Ovary (tissue), 3 donors: ENCODE results near the gene ZNF17.

Experiments
- POLR2A ChIP-seq: fragments of 450-650 bp; IDR thresholded peaks from one replicate; pipeline ENCODE4 v1.6.1; 2017; ENCODE audit warnings: antibody characterized with exemption, mild to moderate bottlenecking, moderate library complexity
- TF ChIP-seq, protein P1 (sequence below), 3 donors: fragments of 450-650 bp in 2 of 3; fragments of 200-600 bp in 1 of 3; IDR thresholded peaks; one replicate each; pipeline versions ENCODE4 v1.5.1 to v1.8.0; 2016 to 2022; ENCODE audit warnings: antibody characterized with exemption in 3 of 3, mild to moderate bottlenecking in 1 of 3
- donor health status: DM: no; HTN: no; CAD: no.

DNA sequence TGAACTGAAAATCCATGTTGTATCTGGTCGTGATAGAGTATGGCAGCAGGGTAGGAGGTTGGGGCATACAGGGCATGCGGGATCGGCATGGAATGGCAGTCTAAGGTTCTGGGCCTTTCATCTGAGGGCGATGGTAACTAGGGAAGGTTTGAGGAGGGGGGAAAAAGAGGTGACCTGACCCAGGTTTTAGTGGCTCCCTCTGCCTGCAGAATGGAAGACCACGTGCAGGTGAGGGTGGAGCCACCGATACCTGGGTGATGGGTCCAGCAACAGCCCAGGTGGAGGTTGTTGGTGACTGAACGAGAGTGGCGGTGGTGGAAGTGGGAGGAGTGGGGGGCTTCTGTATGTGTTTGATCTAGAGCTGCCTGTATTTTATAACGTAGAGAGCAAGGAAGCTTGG is 28.0 kb downstream of the ZNF17 start:
- TF ChIP-seq, protein P1, sequence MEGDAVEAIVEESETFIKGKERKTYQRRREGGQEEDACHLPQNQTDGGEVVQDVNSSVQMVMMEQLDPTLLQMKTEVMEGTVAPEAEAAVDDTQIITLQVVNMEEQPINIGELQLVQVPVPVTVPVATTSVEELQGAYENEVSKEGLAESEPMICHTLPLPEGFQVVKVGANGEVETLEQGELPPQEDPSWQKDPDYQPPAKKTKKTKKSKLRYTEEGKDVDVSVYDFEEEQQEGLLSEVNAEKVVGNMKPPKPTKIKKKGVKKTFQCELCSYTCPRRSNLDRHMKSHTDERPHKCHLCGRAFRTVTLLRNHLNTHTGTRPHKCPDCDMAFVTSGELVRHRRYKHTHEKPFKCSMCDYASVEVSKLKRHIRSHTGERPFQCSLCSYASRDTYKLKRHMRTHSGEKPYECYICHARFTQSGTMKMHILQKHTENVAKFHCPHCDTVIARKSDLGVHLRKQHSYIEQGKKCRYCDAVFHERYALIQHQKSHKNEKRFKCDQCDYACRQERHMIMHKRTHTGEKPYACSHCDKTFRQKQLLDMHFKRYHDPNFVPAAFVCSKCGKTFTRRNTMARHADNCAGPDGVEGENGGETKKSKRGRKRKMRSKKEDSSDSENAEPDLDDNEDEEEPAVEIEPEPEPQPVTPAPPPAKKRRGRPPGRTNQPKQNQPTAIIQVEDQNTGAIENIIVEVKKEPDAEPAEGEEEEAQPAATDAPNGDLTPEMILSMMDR (IDR thresholded peaks at IDR 0.05), result no peak
- no peak for TF ChIP-seq POLR2A
